ENCODE measurements around the gene RFX3. TPM values are rescaled to one million over a fixed set of nuclear protein-coding genes. Genes with fewer than 3 reads are reported as not detected.
A peak's percentile ranks its signal among the peaks of the same experiment; 100 is the strongest.

RFX3 gene
- 26.3 TPM for polyA plus RNA-seq (2013, experiment 1 of 4)
- 28.5 TPM for polyA plus RNA-seq (2013, experiment 2 of 4)
- polyA plus RNA-seq (2013, experiment 3 of 4), result 20.8 TPM
- 23.6 TPM for polyA plus RNA-seq (2013, experiment 4 of 4)

DNA sequence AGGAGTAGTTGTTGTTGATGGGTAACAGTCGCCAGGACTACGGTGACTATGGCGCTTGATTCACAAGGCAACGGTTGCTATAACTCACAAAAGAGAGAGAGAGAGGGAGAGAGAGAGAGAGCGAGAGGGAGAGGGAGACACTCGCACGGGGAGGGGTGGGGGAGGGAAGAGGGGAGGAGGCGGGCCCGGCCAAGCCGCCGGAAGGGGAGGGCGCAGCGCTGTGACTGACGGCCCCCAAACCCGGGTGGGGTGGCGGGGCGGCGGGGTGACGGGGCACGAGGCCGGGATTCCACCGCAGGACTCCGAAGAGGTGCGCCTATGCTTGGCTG is at the start of gene RFX3:
TSS of gene RFX3 (minus strand) at position 166 of the 329 bp plus-strand sequence. CDS start 130,413 bp downstream, outside the sequence.
- Histone ChIP-seq H3K4me3 (ENCODE audit: insufficient read depth, low read depth, low read length) (peak within 1 kb of the TSS; percentile 87), H3K27ac (ENCODE audit: insufficient read depth, low read depth, low read length, poor library complexity, severe bottlenecking) (peak within 1 kb of the TSS; percentile 97), H3K4me1 (ENCODE audit: control insufficient read depth, insufficient read depth, low read length) (peaks cover 2% of the 10 kb centered on the region), H3K27me3 (ENCODE audit: control insufficient read depth, insufficient read depth, low read length, poor library complexity, severe bottlenecking) (no peaks in the 10 kb centered on the region), H3K36me3 (ENCODE audit: control insufficient read depth, insufficient read depth, low read length) (no peaks in the 10 kb centered on the region), H3K9me3 (ENCODE audit: control insufficient read depth, low read length) (no peaks in the 10 kb centered on the region)
- 1% methylated on average over 24 of the region's 24 CpGs for WGBS, 2 experiments

DNA sequence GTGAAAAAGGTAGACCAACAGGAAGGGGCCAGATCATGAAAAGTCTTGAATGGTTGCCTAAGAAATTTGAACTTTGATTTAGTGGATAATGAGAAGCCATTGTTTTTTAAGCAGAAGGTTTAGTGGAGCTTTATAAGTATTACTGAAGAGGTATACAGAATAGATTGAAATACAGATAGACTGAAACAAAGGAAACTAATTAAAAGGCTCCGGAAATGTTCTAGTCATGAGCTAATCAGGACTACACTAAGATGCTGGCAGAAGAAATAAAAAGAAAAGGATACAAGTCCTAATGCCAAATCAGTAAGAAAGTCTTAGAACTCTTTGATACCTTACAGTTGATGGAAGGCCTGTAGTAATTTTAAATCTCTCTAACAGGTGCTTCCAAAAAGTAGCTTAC is 45.7 kb upstream of the RFX3 start:
- Histone ChIP-seq H3K27ac (ENCODE audit: insufficient read depth, low read depth, low read length, poor library complexity, severe bottlenecking) (no peak overlapping the region), H3K27me3 (ENCODE audit: control insufficient read depth, insufficient read depth, low read length, poor library complexity, severe bottlenecking) (no peaks in the 10 kb centered on the region), H3K4me3 (ENCODE audit: insufficient read depth, low read depth, low read length) (no peak overlapping the region), H3K36me3 (ENCODE audit: control insufficient read depth, insufficient read depth, low read length) (no peaks in the 10 kb centered on the region), H3K4me1 (ENCODE audit: control insufficient read depth, insufficient read depth, low read length) (no peaks in the 10 kb centered on the region), H3K9me3 (ENCODE audit: control insufficient read depth, low read length) (no peaks in the 10 kb centered on the region)
- WGBS, 2 experiments, result 87 to 90% methylated on average over 1 of the region's 1 CpG

DNA sequence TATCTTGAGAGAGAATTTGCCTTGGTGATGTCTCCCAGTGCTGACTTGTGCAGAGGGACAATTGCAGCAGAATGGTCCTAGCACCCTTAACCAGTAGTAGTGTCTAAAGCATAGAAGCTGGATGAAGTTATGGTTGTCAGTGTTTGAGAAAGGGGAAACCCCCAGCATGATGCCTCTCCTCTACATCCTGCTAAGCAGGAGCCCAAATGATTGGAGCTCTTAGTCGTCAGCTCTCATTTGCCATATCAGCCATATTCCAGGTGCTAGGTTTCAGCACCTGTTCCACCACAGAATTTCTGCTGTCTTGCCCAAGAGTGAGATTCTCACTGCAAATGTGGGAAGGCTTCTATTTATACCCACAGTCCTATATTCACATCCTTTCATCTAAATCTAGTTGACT is 43.7 kb upstream of the RFX3 start:
- no peaks in the 10 kb centered on the region for H3K36me3 ChIP-seq (ENCODE audit: control insufficient read depth, insufficient read depth, low read length)
- 89 to 97% methylated on average over 1 of the region's 1 CpG for WGBS, 2 experiments
- no peak overlapping the region for H3K27ac ChIP-seq (ENCODE audit: insufficient read depth, low read depth, low read length, poor library complexity, severe bottlenecking)
- no peak overlapping the region for H3K4me3 ChIP-seq (ENCODE audit: insufficient read depth, low read depth, low read length)
- no peaks in the 10 kb centered on the region for H3K4me1 ChIP-seq (ENCODE audit: control insufficient read depth, insufficient read depth, low read length)
- H3K27me3 ChIP-seq (ENCODE audit: control insufficient read depth, insufficient read depth, low read length, poor library complexity, severe bottlenecking), result no peaks in the 10 kb centered on the region
- no peaks in the 10 kb centered on the region for H3K9me3 ChIP-seq (ENCODE audit: control insufficient read depth, low read length)

DNA sequence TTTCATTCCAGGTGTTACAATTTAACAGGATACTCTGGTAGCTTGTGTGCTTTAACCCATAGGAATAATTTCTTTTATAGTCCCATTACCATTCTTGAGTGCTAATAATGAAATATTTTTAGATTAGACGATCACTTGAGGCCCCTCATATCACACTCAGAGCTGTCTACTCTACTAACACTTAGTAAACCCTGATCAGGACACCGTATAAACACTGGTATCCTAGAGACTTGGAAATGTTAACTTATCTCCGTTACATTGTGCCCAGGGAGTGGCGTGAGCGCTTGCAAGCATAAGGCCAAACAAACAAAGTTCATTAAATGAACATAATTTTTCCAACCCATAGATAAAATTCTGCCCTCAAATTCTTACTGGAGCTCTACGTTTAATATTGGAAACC is 42.2 kb upstream of the RFX3 start:
- H3K27me3 ChIP-seq (ENCODE audit: control insufficient read depth, insufficient read depth, low read length, poor library complexity, severe bottlenecking), result no peaks in the 10 kb centered on the region
- no peaks in the 10 kb centered on the region for H3K4me1 ChIP-seq (ENCODE audit: control insufficient read depth, insufficient read depth, low read length)
- H3K9me3 ChIP-seq (ENCODE audit: control insufficient read depth, low read length), result no peaks in the 10 kb centered on the region
- no peaks in the 10 kb centered on the region for H3K36me3 ChIP-seq (ENCODE audit: control insufficient read depth, insufficient read depth, low read length)
- no peak overlapping the region for H3K27ac ChIP-seq (ENCODE audit: insufficient read depth, low read depth, low read length, poor library complexity, severe bottlenecking)
- H3K4me3 ChIP-seq (ENCODE audit: insufficient read depth, low read depth, low read length), result no peak overlapping the region
- WGBS, 2 experiments, result 87 to 95% methylated on average over 5 to 6 of the region's 6 CpGs

DNA sequence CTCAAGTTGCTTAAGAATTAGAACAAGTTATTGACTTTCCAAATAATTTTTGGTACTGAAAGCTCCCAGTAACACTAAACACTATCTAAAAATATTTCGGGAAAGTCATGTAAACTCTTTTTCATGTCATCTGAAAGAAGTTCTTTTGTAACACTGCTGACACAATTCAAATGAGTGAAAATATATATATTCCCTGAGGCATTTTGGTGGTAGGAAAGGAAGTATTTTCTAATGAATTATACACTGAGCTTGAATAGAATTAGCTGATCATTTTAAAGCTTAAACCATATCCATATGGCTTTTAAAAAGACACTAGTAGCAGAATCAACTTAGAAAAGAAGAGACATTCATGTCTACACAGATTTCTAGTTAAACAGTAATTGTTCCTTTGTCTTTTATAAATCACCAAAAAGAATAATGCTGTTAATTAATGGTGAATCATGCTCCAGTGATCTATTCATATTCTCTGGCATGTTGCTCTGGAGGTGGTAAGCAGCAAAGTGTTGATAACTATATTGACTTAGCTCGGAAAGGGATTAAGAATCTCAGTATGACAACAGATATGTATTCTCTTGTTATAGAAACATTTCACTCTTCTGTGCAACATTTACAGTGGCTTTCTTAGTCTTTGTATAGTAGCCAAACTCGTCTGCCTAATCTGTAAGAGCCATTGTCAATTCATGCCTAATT is 27.4 kb upstream of the RFX3 start:
- Histone ChIP-seq H3K4me1 (ENCODE audit: control insufficient read depth, insufficient read depth, low read length) (no peaks in the 10 kb centered on the region), H3K36me3 (ENCODE audit: control insufficient read depth, insufficient read depth, low read length) (no peaks in the 10 kb centered on the region), H3K27ac (ENCODE audit: insufficient read depth, low read depth, low read length, poor library complexity, severe bottlenecking) (no peak overlapping the region), H3K4me3 (ENCODE audit: insufficient read depth, low read depth, low read length) (no peak overlapping the region), H3K27me3 (ENCODE audit: control insufficient read depth, insufficient read depth, low read length, poor library complexity, severe bottlenecking) (no peaks in the 10 kb centered on the region), H3K9me3 (ENCODE audit: control insufficient read depth, low read length) (no peaks in the 10 kb centered on the region)
- WGBS, 2 experiments, result 90 to 93% methylated on average over 3 of the region's 3 CpGs

DNA sequence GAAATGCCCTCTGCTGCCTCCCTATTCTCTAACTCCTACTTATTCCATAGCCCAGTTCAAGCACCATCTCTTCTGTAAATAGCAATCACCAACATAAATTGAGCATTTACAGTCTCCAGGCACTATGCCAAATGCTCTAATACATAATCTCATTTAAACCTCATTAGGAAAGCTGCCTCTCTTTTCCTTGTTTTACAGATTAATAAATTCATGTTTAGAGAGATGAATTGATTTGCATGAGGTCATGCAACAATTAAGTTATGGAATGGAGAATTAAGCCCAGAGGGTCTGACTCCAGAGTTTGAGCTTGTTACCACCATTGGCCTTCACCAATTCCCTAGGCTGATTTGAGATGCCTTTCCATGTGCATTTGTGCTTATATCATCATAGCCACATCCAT is 23.4 kb upstream of the RFX3 start:
- Histone ChIP-seq H3K27ac (ENCODE audit: insufficient read depth, low read depth, low read length, poor library complexity, severe bottlenecking) (no peak overlapping the region), H3K36me3 (ENCODE audit: control insufficient read depth, insufficient read depth, low read length) (no peaks in the 10 kb centered on the region), H3K27me3 (ENCODE audit: control insufficient read depth, insufficient read depth, low read length, poor library complexity, severe bottlenecking) (no peaks in the 10 kb centered on the region), H3K4me3 (ENCODE audit: insufficient read depth, low read depth, low read length) (no peak overlapping the region), H3K9me3 (ENCODE audit: control insufficient read depth, low read length) (no peaks in the 10 kb centered on the region), H3K4me1 (ENCODE audit: control insufficient read depth, insufficient read depth, low read length) (no peaks in the 10 kb centered on the region)

DNA sequence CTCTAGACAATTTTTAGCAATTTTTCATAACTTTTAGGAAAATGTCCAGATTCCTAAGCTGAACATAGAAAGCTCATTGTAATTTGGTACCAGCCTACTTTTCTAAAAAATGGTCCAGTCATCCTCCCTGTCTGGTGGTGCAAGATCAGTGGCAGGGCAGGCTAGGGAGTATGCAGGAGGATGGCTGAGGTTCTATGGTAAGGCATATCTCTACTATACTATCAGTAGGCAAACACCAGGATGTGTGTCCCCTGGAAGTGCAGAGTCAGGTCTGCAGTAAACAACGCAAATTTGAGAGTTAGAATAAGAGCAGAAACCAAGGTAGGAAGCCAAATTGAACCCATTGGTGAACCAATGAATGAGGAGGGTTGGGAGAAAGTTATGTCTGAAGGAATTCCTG is 22.8 kb upstream of the RFX3 start:
- H3K27me3 ChIP-seq (ENCODE audit: control insufficient read depth, insufficient read depth, low read length, poor library complexity, severe bottlenecking), result no peaks in the 10 kb centered on the region
- no peak overlapping the region for H3K4me3 ChIP-seq (ENCODE audit: insufficient read depth, low read depth, low read length)
- no peak overlapping the region for H3K27ac ChIP-seq (ENCODE audit: insufficient read depth, low read depth, low read length, poor library complexity, severe bottlenecking)
- H3K4me1 ChIP-seq (ENCODE audit: control insufficient read depth, insufficient read depth, low read length), result no peaks in the 10 kb centered on the region
- H3K36me3 ChIP-seq (ENCODE audit: control insufficient read depth, insufficient read depth, low read length), result no peaks in the 10 kb centered on the region
- WGBS, 2 experiments, result 83 to 93% methylated on average over 1 of the region's 1 CpG
- H3K9me3 ChIP-seq (ENCODE audit: control insufficient read depth, low read length), result no peaks in the 10 kb centered on the region

DNA sequence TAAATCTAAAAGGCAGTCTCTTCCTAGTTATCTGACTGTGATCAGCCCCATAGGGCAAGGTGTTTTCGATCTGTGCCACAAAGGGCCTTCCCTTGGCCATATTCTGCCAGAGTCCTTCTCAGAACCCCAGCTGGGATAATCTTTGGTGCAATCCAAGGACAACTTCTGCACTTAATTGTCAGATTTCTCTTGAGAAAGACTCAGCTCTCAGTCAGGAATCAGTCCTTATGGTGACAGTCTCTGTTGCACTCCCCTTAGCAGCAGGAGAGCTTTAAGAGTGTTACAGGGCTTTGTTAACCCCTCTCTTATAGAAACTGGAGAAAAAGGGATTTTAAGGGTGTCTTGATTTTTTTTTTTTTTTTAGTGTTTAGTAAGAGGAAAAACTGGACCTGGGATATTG is 15.4 kb upstream of the RFX3 start:
- Histone ChIP-seq H3K36me3 (ENCODE audit: control insufficient read depth, insufficient read depth, low read length) (no peaks in the 10 kb centered on the region), H3K27ac (ENCODE audit: insufficient read depth, low read depth, low read length, poor library complexity, severe bottlenecking) (peak overlapping the region; percentile 23)

DNA sequence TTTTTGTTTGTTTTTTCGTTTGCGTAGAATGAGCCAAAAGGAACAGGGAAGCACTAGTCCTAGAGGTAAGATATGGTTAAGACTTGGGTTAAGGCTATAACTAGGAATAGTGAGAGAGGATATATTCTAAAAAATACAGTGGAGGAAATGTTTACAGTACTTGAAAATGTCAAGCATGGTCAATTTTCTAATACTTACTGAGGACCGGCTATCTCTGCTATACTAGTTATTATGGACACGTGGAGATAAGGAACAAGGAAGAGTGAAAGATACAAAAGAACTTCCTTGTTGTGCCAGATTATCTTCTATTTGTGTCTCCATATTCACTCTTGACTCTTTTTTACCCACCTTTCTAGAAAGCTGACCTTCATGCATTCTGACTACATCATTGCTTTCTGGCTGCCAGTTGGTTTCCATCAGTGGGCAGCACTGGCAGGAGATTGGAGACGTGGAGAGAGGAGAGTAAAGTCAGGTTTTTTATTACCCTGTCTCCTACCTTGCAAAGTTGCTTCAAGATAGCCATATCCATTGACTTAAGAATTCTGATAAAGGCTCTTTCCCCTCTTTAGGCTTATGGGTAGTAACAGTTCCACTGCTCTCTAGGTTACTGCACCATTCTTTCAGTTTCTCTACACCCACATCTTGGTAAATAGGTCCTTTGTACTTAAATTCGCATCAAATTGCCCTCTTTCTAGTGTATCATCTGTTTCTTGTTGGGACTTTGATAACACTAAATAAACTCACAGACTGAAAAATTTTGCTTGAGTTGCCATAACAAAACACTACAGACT is 9.0 kb upstream of the RFX3 start:
- Histone ChIP-seq H3K27ac (ENCODE audit: insufficient read depth, low read depth, low read length, poor library complexity, severe bottlenecking) (no peak overlapping the region), H3K36me3 (ENCODE audit: control insufficient read depth, insufficient read depth, low read length) (no peaks in the 10 kb centered on the region), H3K9me3 (ENCODE audit: control insufficient read depth, low read length) (no peaks in the 10 kb centered on the region), H3K4me1 (ENCODE audit: control insufficient read depth, insufficient read depth, low read length) (no peaks in the 10 kb centered on the region), H3K4me3 (ENCODE audit: insufficient read depth, low read depth, low read length) (no peak overlapping the region), H3K27me3 (ENCODE audit: control insufficient read depth, insufficient read depth, low read length, poor library complexity, severe bottlenecking) (no peaks in the 10 kb centered on the region)
- 89 to 97% methylated on average over 6 of the region's 6 CpGs for WGBS, 2 experiments

More for the DNA sequence above, 15.4 kb upstream of the RFX3 start:
- Histone ChIP-seq H3K4me3 (ENCODE audit: insufficient read depth, low read depth, low read length) (no peak overlapping the region), H3K9me3 (ENCODE audit: control insufficient read depth, low read length) (no peaks in the 10 kb centered on the region), H3K27me3 (ENCODE audit: control insufficient read depth, insufficient read depth, low read length, poor library complexity, severe bottlenecking) (no peaks in the 10 kb centered on the region), H3K4me1 (ENCODE audit: control insufficient read depth, insufficient read depth, low read length) (peaks cover 2% of the 10 kb centered on the region)
- 31 to 42% methylated on average over 1 of the region's 1 CpG for WGBS, 2 experiments

DNA sequence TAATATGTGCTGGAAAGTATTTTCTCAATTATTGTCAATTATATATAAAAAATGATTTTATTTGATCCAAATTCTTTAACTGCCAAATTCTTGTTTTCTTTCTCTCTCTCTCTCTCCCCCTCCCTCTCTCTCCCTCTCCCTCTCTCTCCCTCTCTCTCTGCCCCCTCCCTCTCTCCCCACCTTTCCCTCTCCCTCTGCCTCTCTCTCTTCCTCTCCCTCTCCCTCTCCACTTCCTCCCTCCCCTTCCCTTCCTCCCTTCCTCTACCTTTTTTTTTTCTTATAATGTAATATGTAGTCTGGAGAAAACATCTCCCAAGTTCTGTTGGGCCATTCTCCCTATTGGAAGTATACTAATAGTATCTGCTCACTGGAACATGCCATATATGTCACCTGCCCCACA is 6.4 kb upstream of the RFX3 start:
- no peaks in the 10 kb centered on the region for H3K4me1 ChIP-seq (ENCODE audit: control insufficient read depth, insufficient read depth, low read length)
- H3K4me3 ChIP-seq (ENCODE audit: insufficient read depth, low read depth, low read length), result no peak overlapping the region
- H3K36me3 ChIP-seq (ENCODE audit: control insufficient read depth, insufficient read depth, low read length), result no peaks in the 10 kb centered on the region
- H3K27ac ChIP-seq (ENCODE audit: insufficient read depth, low read depth, low read length, poor library complexity, severe bottlenecking), result no peak overlapping the region
- H3K9me3 ChIP-seq (ENCODE audit: control insufficient read depth, low read length), result no peaks in the 10 kb centered on the region
- H3K27me3 ChIP-seq (ENCODE audit: control insufficient read depth, insufficient read depth, low read length, poor library complexity, severe bottlenecking), result no peaks in the 10 kb centered on the region
